ENCODE data around the gene SPANXN5. TPM values are rescaled to one million over a fixed set of nuclear protein-coding genes. Genes with fewer than 3 reads are reported as not detected.
"Not testable (repeated sequence)": the region's sequence is repeated elsewhere in the genome, so short reads cannot be mapped to it uniquely, and the experiment has no call there.

SPANXN5 gene
- total RNA-seq, 4 donors from 2014 or later: not detected

DNA sequence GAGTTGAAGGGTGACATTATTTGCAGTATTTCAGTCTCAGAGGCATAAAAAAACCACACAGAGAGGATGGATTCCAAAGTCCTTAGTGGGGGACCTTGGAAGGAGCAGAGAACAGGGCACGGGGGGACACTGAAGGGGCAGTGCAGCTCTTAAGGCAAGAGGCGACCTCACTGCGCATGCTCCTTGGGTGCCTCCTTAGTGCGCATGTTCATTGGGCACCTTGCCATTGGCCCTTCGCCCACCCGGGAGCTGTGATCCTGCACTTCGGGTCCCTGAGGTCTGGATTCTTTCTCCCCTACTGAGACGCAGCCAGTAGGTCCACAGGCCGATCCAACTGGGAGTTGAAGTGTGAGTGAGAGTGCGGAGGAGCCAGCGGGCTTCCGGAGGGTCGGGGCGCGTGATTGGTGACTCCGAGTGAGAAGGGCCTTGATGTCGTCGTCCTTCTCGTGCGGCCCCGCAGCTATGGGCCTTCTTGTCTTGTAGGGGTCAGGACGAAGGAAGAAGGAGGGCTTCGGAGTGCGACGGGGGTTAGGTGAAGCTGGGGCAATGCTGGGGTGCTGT lies 13.9 kb upstream of the SPANXN5 start, which contains the start of gene XAGE5:
TSS of gene XAGE5 (plus strand) at position 223 of the 561 bp plus-strand sequence. CDS start 1,280 bp downstream, outside the sequence.
- intact Hi-C loops (cut with DNase I; ENCODE audit: low total_unique reads): no loop called here
- no peak for DNase-seq (ENCODE audit: low spot score in 2 of 2)
- 87 to 93% methylated on average over 18 to 23 of the region's 25 CpGs for WGBS, 2 donors
- no peak for TF ChIP-seq POLR2A (IDR thresholded peaks at IDR 0.05)
- TF ChIP-seq, protein P1, sequence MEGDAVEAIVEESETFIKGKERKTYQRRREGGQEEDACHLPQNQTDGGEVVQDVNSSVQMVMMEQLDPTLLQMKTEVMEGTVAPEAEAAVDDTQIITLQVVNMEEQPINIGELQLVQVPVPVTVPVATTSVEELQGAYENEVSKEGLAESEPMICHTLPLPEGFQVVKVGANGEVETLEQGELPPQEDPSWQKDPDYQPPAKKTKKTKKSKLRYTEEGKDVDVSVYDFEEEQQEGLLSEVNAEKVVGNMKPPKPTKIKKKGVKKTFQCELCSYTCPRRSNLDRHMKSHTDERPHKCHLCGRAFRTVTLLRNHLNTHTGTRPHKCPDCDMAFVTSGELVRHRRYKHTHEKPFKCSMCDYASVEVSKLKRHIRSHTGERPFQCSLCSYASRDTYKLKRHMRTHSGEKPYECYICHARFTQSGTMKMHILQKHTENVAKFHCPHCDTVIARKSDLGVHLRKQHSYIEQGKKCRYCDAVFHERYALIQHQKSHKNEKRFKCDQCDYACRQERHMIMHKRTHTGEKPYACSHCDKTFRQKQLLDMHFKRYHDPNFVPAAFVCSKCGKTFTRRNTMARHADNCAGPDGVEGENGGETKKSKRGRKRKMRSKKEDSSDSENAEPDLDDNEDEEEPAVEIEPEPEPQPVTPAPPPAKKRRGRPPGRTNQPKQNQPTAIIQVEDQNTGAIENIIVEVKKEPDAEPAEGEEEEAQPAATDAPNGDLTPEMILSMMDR (IDR thresholded peaks at IDR 0.05): no peak
- no peak within 1 kb of the TSS for H3K4me3 ChIP-seq (ENCODE audit: low read depth, poor library complexity, severe bottlenecking)

DNA sequence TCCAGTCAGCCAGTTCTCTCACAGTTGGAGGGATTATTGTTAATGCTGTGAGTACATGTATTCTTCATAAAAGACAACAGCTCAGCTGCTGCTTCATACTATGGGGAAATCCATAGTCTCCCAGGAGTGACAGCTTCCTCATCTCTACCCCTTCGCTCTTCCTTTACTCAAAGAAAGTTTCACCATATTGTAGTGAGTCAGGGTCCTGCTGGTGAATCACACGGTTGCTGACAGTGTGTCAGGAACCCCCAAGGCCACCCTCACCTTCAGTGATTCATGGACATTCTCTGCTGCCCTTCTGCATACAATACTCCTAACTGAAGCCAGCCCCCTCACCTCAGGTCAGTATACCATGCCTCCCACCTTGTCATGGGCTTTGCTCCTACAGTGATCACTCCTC lies 7.6 kb upstream of the SPANXN5 start:
- H3K4me3 ChIP-seq (ENCODE audit: low read depth, poor library complexity, severe bottlenecking); DNase-seq (ENCODE audit: low spot score in 2 of 2); intact Hi-C loops (cut with DNase I; ENCODE audit: low total_unique reads): not testable (repeated sequence)
- 70 to 78% methylated on average over 2 of the region's 2 CpGs for WGBS, 2 donors

DNA sequence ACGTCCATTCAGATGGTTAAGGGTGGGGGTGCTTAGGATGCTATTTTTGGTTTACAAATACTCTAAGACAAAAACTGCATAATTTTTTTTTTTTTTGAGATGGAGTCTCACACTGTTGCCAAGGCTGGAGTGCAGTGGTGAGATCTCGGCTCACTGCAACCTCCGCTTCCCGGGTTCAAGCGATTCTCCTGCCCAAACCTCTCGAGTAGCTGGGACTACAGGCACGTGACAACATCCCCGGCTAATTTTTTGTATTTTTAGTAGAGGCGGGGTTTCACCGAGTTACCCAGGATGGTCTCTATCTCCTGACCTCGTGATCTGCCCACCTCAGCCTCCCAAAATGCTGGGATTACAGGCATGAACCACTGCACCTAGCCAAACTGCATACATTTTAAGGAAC lies 23.7 kb downstream of the SPANXN5 start:
- intact Hi-C loops (cut with DNase I; ENCODE audit: low total_unique reads); H3K4me3 ChIP-seq (ENCODE audit: low read depth, poor library complexity, severe bottlenecking): not testable (repeated sequence)
- peak in 1 of 2 donors; percentile 15 for DNase-seq (ENCODE audit: low spot score in 2 of 2)
- WGBS, 2 donors: 81 to 93% methylated on average over 9 to 10 of the region's 11 CpGs

DNA sequence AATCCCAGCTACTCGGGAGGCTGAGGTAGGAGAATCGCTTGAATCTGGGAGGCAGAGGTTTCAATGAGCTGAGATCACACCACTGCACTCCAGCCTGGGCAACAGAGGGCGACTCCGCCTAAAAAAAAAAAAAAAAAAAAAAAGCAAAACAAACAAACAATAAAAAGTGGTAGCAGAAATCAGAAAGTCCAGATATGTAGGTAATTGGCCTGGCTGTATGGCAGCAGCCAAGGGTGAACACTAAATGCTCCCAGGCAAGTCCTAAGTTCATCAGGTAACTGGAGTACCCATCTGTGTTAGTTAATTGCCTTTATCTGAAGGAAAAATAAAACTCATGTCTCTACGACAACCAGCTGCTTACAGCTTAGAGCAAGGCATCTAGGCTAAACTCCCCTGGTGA lies 31.2 kb downstream of the SPANXN5 start:
- WGBS, 2 donors: 77 to 87% methylated on average over 3 of the region's 5 CpGs
- H3K4me3 ChIP-seq (ENCODE audit: low read depth, poor library complexity, severe bottlenecking); DNase-seq (ENCODE audit: low spot score in 2 of 2); intact Hi-C loops (cut with DNase I; ENCODE audit: low total_unique reads): not testable (repeated sequence)

DNA sequence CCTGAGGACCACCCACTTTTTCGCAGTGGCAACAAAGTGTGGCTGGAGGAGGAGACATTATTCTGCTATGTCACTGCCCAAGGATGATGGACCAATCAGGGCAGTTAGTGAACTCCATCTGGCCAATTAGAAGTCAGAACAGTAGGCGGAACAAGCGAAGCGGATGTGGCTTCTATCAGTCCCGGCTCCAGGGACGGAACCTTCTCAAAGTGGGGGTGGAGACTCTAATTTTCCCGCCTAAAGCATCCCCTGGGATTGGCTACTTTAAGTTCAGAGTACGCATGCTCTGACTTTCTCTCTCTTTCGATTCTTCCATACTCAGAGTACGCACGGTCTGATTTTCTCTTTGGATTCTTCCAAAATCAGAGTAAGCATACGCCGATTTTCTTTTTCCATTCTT lies 46.3 kb downstream of the SPANXN5 start, which contains the start of gene SSX2B:
TSS of gene SSX2B (plus strand) at position 301 of the 400 bp plus-strand sequence. CDS start 1,429 bp downstream, outside the sequence.
- WGBS, 2 donors: no CpG with 5 or more reads among the region's 13 CpGs
- H3K4me3 ChIP-seq (ENCODE audit: low read depth, poor library complexity, severe bottlenecking); DNase-seq (ENCODE audit: low spot score in 2 of 2); intact Hi-C loops (cut with DNase I; ENCODE audit: low total_unique reads): not testable (repeated sequence)

Other genes starting within 250 kb of the SPANXN5 start
- not detected for gene SSX7, start 142.5 kb downstream of the SPANXN5 start, total RNA-seq
- gene SSX2, start 90.2 kb downstream of the SPANXN5 start, total RNA-seq: not detected
- gene SSX2B, start 46.2 kb downstream of the SPANXN5 start, total RNA-seq: not detected
- gene XAGE5, start 13.9 kb upstream of the SPANXN5 start, total RNA-seq: not detected
- not detected for gene XAGE3, start 70.7 kb upstream of the SPANXN5 start, total RNA-seq
- gene FAM156B, start 99.9 kb upstream of the SPANXN5 start, total RNA-seq: 10 to 100 TPM; 42.6 to 50.9 (median 44.6) TPM
- 10 to 100 TPM; 12.7 to 19.1 (median 16.5) TPM for gene FAM156A, start 161.1 kb upstream of the SPANXN5 start, total RNA-seq